Astrocyte (in vitro differentiated cells and primary cell): ENCODE results near the gene RGS10.

Experiments used
- CTCF ChIP-seq: IDR thresholded peaks from 2 replicates; pipeline ENCODE4 v1.5.1; 2011; ENCODE audit warnings: low read depth, mild to moderate bottlenecking, inconsistent platforms, low read length, moderate library complexity; ENCODE audit not compliant: insufficient read depth
- EZH2 ChIP-seq: IDR thresholded peaks from 2 replicates; pipeline ENCODE4 v1.6.1; 2012; ENCODE audit warnings: mild to moderate bottlenecking, low read length, inconsistent platforms; ENCODE audit not compliant: insufficient read depth

GRCh38 chr10:119477444-119477843 is 65.1 kb downstream of the RGS10 start:
- TF ChIP-seq CTCF = no peak
- TF ChIP-seq EZH2 = no peak
